GM18498 (cell line): ENCODE measurements around the gene MRGPRF.
"Not testable (repeated sequence)": the region's sequence is repeated elsewhere in the genome, so short reads cannot be mapped to it uniquely, and the experiment has no call there.

ENCODE experiments used
- ATAC-seq: cut with Tn5 transposase; IDR thresholded peaks from one replicate; pipeline ENCODE4 v1.9.1; 2021; ENCODE audit warnings: mild to moderate bottlenecking, moderate library complexity; ENCODE audit not compliant: unreplicated experiment

MRGPRF gene

DNA sequence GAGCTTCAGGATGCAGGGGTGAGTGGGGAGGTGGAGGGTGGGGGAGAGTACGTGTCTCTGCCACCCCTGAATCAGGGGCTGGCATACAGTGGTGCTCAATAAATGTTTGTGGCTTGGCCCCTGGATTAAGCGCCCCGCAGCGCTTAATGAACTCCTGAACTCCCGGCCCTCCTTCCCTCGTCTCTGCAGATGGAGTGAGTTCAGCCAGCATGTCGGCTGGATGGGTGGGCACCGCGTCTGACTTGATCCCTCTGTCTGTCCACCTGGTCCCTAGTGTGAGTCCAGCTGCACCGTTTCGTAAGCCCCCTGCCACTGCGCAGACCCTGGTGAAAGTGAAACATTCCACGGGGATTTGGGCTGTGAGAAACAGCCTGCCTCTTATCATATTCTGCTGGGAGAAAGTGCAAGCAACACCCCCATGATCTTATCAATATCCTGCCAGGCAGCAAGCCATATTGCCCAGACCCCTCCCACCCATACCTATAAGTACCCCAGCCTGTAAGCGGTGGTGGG is 20.2 kb downstream of the MRGPRF start:
- no peak for ATAC-seq

DNA sequence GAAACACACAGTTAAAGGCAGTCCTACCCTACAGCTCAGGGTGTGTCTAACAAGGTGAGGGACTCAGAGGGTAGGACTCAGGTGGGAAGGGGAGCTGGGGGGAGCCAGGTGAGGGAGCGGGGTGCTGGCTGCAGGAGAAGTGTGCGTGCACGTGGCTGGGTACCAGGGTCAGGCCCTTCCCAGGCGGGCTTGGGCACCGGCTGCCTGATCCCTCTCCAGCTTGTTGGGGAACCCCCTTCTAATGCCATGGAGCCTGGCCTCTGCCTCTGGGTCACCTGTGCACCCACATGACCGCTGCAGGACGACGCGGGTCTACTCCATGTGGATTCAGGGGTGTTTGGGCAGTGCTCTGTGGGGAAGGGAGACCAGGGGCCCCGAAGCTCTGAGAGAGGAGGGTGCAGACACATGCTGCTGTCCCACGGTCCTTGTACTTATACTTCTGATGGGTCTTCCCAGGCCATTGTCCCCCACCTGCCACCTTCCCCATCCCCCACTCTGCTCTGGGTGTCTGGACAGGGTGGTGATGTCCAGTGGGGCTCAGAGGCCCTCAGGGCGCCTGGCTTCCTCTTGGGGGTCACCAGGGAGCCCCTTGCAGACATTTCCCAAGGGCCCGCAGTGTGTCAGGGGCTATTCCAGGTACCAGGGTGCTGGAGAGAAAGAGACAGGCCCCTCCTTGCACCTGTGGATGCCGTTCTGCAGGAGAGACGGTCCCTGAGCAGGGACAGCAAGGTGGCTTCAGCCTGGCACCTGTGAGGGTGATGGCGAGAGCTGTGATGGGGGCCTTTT is 21.9 kb downstream of the MRGPRF start:
- ATAC-seq: no peak

DNA sequence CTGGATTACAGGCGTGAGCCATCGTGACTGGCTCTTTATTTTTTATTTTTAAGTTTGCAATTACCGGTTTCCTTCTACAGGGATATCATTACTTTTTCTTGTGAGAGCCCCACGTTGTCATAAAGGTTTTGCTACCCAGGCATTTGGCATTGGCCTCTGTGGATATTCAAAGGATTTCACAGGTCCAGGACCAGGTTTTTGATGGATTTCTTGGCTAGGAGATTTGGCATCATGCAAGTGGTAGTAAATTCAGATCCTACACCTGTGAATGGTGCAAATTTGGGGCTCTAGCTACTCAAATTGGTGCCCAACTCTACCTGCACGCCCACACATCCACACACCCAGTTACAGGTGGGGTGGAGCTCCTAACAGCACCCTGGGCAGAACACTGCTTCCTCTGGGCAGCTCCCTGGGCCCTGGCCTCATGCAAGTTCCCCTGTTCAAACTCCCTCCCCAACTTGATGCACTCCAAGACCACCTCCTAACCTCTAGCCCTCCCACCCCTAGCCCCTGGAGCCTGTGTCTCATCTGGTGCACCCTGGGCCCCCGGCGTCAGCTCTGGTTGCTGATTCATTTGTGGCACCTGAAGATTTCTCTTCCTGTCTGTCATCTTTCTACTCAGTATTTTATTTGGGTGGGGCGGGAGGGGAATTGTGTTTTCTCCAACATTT is 23.0 kb downstream of the MRGPRF start:
- ATAC-seq: no peak

DNA sequence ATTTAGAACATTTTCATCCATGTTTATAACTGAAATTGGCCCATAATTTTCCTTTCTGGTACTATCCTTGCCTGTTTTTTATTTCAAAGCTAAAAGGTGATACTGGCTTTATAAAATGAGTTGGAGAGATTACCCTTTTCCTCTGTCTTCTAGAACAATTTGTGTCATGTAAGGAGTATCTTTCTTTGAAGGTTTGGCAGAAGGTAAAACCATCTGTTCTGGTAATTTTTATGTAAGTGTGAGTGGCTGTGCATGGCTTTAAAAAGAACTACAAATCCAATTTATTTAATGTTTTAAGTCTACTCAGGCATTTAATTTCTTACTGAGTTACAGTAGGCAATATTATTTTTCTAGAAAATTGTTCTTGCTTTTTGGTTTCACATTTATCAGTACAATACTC is 24.6 kb downstream of the MRGPRF start:
- no peak for ATAC-seq

DNA sequence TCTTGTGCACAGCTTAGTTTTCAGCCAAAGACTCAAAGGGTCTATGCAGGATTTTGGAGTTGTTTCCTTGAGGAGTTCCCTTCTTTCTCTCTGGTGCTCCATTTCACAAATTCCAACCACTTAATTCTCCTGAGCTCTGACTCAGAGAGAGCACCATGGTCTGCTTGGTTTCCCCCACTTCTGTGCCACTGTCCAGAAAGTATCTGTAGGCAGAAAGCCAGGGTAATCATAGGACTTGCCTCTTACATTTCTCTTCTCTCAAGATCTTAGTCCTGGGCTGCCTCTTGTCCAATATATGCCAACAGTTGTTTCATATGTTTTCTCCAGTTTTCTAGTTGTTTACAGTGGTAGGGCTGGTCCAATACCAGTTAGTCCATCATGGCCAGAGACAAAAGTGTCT is 25.8 kb downstream of the MRGPRF start:
- no peak for ATAC-seq

DNA sequence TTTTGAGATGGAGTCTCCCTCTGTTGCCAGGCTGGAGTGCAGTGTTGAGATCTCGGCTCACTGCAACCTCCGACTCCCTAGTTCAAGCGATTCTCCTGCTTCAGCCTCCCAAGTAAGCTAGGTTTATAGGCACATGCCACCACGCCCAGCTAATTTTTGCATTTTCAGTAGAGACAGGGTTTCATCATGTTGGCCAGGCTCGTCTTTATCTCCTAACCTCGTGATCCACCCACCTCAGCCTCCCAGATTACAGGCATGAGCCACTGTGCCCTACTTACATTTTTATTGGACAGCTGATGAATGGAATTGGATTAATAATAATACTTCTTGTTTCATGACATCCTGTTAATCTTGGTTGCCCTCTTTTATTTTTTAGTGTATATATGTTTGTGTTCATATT is 29.2 kb downstream of the MRGPRF start:
- ATAC-seq: no peak

DNA sequence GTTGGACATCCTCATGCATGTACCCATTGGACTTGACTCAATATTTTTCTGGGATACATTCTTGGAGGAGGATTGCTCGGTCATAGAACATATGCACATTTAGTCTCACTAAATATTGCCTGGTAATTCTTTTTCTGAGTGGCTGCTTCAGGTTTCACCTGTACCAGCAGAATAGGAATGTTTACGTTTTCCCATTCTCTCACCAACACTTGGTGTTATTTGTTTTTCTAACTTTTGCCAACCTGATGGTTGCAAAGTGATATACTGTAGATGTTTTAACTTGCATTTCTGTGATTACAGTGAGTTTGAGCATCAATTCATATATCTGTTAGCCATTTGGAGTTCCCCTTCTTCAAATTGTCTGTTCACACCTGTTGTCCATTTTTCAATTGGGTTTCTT is 30.9 kb downstream of the MRGPRF start:
- ATAC-seq: no peak

DNA sequence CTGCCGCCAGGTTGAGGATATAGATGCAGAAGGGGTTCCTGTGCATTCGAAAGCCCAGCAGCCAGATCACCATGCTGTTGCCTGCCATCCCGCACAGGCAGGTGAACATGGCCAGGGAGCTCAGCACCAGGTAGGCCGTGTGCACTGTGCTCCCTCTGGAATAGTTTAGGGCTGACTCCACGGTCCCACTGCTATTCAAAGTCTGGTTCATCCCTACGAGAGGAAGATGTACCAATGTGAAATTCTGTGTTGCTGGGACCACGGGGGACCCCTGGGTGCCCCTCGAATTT is 32.3 kb downstream of the MRGPRF start, which contains the start of gene MRGPRD:
Gene MRGPRD (minus strand): TSS at position 211 of the 290 bp plus-strand sequence. CDS start 0 bp downstream, at position 211.
- no peak for ATAC-seq

DNA sequence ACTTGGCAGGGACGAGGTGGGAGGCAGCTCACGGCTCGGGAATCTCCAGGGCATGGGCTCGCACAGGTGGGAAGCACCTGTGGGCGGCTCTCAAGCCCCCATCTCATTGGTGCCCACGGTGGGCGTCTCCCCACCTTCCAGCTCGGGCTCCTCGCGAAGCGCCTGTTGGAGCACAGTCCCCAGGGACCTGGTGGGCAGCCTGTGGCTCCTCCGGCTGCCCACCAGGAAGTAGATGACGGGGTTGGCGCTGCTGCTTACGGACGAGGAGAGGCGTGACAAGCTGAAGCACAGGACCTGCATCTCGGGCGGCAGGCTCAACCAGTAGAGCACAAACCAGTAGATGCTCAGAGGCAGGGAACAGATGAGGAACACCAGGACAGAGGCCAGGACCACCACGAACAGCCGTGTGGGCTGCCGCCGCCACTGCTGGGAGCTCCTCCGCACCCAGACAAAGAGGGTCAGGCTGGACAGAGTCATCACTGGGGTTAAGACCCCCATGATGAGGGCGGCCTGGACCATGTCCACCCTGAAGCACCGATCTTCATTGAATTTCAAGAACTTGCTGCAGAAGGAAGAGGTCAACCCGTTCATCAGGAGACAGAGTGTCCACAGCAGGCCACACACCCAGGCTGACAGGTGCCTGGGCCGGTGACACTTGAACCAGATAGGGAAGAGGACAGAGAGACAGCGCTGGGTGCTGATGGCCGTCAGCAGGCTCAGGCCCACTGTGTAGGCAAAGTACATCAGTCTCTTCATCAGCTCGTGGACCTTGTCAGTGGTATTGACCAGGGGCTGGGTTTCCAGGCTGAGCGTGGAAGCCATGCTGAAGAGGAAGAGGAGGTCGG is 32.9 kb downstream of the MRGPRF start:
- ATAC-seq: no peak

DNA sequence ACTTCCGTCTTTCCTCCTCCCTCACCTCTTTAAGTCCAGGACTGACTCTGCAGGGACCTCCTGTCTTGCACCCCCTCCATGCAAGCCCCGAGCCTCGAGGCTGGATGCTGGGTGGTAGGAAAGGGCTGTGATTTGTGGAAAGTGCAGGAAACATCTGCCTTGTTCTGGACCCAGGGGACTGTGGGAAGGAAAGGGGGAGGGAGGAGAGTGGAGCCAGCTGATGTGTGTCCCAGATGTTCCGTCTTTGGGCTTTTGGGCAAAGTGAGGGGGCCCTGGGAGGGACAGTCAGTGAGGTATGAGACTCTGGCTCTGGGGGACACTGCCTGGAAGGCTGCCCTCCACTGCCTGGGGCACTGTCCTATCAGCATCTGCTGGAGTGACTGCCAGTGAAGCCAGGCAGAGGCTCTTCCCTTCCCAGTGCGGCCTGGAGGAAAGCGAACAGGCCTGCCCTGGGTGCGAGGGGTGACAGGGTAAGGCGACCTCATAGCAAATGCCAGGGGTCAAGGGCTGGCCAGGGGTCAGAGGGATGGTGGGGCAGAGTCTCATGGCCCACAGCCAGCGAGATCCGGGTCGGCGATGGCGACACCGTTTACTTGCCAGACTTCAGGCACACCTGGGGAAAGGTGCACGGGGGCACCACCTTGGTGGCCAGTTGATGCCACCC is 34.0 kb downstream of the MRGPRF start:
- no peak for ATAC-seq

DNA sequence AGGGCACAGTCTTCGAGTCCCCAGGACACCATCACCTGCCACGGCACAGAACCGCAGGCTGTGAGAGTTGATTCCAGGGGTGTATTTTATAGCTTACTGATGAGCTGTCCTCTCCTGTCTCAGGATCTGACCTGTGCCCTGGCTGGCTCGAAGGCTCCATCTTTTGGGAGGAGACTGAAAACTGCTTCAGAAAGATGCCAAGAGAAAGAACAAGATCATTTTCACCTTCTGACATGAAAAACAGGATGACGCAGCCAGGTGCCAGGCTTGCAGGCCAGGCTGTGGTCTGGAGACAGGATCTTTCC is 34.5 kb downstream of the MRGPRF start:
- no peak for ATAC-seq

DNA sequence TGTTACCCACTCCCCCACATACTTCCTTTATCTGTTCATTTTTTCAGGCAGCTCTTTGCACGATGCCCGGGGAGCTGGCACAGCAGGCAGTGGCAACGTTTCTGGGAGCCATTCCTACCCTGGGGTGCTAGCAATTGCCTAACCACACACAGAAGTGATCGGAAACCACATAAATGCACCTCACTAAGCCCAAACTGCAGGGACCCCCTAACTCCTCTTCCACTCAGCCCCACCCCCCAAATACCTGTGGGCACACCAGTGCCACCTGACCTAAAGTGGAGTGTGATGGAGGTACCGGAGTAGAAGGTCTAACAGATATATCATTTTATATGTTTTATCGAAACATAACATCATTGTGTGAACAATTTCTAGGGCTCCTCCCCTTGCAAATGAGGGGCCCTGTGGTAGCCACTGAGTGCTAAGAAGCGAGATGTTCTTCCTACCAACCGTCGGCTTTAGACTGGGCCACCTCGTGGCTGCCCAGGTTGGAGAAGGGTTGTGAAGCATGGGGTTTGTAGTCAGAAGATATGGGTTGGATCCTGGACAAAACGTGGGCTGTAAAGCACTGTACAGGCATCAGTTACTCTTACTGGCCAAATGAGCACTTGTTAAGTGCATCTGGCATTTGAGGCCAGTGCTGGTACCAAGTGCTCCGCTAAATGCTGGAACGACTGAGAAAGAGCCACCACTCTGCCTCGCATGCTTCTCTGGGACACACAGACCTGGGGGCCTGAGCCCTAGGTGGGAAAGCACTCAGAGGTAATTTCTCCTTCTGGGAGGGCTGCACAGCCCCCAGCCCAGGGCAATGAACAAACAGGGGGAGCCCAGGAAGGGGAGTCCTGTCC is 35.0 kb downstream of the MRGPRF start:
- ATAC-seq: no peak

DNA sequence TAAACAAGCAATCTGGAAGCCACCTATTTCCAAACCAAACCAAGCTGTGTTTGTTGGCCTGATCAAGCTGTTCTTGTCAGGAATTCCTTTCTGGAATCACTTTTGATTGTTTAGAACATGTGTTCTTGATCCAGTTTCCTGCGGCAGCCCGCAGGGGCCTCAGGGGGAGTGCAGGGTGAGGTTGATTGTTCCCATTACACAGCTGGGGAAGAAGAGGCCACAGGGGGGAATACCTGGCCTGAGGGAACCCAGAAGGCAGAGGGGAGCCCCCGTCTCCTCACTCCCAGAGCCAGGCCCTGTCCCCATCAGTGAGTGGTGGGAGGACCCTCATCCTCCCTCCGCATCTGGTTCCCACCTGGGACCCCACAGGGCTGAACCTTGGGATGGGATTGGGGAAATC is 36.5 kb downstream of the MRGPRF start:
- no peak for ATAC-seq

DNA sequence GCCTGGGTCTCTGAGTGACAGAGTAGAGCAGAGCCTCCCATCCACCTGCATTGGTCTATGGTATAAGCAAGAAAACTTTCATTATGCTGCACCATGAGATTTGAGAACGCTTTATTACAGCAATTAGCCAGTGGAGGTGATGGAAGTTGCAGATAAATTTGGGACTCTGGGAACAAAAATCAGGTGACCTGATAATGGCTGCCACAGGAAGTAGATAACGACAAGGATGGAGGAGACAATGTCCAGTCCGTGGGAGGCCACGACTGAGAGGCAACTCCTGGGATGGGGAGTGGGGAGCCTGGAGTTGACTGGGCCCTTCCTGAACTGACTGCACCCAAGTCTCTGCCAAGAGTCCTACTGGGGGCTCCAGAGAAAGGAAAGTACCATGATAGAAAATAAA is 37.0 kb downstream of the MRGPRF start:
- no peak for ATAC-seq

DNA sequence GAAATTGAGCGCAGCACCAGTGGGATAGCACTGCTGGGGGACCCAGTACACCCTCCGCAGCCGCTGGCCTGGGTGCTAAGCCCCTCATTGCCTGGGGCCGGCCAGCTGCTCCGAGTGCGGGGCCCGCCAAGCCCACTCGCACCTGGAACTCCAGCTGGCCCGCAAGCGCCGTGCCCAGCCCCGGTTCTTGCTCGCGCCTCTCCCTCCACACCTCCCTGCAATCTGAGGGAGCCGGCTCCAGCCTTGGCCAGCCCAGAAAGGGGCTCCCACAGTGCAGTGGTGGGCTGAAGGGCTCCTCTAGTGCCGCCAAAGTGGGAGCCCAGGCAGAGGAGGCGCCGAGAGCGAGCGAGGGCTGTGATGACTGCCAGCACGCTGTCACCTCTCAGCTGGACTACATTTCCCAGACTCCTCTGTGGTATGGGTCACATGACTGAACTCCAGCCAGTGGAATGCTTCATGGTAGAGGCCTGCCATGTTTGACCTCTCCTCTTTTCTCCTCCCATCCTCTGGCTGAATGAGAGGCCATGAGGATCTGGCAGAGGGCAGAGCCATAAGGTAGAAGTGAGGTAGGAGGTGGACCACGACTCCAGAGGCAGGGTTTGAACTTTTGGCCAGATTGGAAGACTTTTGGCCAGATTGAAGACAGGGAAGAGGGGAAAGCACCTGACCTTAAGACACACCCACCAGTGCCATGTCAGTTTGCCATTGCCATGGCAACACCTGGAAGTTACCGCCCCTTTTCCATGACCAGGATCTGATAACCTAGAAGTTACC is 38.4 kb downstream of the MRGPRF start:
- no peak for ATAC-seq

DNA sequence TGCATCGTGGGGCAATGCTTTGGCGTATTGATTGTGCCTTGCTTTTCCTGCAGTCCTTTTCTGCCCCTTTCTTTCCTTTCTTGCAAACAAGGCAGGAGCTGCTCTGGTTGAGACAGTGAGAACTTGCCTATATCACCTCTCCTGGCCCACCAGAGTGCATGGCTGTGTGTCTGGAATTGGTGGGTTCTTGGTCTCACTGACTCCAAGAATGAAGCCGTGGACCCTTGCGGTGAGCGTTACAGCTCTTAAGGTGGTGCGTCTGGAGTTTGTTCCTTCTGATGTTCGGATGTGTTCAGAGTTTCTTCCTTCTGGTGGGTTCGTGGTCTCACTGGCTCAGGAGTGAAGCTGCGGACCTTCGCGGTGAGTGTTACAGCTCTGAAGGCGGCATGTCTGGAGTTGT is 39.3 kb downstream of the MRGPRF start:
- ATAC-seq: not testable (repeated sequence)

DNA sequence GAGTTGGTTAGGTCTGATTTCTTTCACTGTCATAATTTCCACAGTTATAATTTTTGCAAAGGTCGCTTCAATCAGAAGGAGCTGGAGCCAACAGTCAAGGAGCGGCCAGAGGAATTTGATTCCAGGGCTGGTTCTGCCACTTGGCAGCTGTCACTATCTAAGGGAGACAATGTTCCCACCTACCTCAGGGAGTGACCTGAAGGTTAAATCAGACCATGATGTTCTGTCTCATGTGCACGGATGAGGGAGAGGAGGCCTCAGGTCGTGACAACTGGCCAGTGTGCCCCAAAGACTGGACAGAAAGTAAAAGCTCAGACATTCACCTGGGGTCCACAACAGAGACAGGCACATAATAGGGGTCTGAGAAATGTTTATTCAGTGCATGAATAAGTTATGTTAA is 39.8 kb downstream of the MRGPRF start:
- ATAC-seq: no peak

DNA sequence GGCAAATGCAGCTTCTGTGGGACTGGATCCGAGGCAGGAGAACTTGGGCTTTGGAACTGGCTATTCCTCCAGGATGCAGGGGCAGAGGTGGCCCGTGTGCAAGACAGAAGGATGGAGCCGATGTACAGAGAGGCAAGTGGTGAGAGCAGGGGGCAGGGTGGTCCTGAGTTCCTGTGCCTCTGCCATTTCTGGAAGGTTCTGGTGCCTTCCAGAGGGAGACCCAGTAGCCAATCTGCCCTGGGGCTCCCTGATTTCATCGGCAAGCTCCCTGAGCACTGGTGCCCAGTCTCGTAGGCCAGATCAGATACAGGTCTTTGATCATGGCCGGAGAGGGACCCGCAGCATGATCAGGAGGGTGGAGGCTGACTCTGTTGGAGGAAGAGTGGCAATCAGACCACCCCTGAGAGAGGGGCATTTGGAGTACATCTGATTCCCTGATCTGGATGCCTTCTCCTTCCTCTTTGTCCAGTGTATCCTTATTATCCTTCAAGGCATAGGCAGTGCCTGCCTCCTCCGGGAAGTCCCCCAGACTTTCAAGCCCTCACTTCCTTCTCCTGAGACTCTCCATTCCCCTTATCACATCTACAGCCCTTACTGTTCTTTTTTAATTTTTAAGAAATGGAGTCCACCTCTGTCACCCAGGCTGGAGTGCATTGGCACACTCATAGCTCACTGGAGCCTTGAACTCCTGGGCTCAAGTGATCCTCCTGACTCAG is 42.0 kb downstream of the MRGPRF start:
- ATAC-seq: no peak

DNA sequence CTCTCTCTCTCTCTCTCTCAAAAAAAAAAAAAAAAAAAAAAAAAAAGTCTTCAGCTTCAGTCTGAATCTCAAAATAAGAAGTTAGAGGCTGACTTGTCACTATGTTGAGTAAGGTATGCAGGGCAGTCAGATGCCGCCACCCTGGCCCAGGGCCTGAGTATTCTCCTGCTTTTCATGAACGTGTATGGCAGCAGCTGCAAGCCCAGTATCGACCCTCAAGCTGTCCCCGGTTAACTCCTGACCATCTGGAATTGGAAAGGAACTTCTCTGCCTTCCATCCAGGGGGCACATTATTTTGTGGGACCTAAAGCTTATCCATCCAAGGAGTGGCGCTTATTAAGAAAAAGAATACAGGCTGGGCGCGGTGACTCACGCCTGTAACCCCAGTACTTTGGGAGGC is 43.7 kb downstream of the MRGPRF start:
- ATAC-seq: no peak
